ENCODE data around the gene ENTPD3.
A peak's percentile ranks its signal among the peaks of the same experiment; 100 is the strongest.

Gene ENTPD3, protein sequence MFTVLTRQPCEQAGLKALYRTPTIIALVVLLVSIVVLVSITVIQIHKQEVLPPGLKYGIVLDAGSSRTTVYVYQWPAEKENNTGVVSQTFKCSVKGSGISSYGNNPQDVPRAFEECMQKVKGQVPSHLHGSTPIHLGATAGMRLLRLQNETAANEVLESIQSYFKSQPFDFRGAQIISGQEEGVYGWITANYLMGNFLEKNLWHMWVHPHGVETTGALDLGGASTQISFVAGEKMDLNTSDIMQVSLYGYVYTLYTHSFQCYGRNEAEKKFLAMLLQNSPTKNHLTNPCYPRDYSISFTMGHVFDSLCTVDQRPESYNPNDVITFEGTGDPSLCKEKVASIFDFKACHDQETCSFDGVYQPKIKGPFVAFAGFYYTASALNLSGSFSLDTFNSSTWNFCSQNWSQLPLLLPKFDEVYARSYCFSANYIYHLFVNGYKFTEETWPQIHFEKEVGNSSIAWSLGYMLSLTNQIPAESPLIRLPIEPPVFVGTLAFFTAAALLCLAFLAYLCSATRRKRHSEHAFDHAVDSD

DNA sequence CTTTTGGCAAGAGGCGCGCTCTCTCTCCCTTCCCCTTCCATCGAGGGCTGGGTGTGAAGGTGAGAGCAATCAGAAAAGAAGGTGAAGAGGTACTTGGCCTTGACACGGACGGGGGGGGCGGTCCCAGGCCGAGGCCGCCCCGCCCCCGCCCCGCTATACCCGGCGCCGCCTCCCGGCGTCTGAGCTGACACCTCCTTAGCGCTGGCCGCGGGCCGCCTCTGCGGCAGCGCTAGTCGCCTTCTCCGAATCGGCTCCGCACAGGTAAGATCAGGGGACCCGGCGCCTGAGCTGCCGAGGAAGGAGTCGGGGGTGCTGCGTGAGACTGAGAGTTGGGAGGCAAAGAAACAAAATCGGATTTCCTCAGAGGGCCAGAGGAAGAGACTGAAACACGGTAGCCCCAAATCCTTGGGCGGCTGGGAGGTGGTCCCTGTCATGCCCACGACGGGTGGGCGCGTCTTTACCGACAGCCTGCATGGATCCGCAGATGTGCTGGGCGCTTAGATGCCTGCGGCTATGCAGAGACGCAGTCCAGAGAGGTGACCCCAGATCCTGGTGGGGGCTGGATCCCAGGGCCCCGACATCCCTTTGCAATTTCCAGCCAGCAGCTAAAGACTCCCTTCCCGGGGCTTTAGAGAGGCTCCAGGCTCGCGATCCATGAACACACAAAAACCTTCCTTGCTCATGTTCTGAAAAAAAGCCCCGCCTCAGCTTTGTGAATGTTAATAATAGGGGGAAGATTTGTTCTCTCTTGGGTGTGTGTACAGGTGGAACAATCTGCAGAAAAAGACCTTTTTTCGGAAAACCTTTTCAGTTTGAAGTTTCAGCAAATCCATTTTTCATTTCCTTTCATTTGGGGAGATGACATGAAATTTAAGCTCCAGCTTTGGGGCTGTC, at the start of gene ENTPD3:
TSS of gene ENTPD3 (plus strand) at position 184 of the 894 bp plus-strand sequence. CDS start 874 bp downstream, outside the sequence.
- peak; percentile 71 for DNase-seq

GRCh38 chr3:40339871-40340270, 47.1 kb upstream of the ENTPD3 start:
- no peak for DNase-seq

DNA sequence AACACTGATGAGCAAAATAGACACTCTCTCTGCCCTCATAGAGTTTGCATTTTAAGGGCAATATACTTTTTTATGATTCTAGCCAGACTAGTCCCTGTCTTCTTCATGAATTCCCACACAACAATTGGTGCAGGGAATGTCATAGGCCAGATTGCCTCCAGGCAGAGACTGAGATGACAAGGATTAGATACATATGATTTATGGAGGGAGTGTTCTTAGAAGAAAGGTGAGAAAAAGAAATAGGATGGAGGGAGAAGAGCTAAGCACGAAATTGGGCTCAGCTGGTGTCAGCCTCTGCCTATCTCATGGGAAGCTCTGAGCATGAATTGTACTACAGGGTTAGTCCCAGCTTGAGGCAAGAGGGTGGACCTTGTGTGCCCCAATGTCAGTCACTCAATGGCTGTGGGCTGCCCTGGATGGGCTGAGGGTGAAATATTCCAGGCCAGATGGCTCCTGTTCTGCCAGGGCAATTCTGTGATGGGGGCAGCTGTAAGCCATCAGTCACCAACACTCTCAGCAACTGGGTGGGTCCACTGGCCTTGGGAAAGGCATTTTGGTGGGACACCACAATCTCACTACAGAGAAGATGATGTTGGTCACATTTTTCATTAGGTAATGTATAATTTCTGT, 46.3 kb upstream of the ENTPD3 start:
- no peak for DNase-seq

GRCh38 chr3:40341671-40342070, 45.3 kb upstream of the ENTPD3 start:
- no peak for DNase-seq

- no peak for DNase-seq
Measured at GRCh38 chr3:40350529-40350928, 36.5 kb upstream of the ENTPD3 start.

DNA sequence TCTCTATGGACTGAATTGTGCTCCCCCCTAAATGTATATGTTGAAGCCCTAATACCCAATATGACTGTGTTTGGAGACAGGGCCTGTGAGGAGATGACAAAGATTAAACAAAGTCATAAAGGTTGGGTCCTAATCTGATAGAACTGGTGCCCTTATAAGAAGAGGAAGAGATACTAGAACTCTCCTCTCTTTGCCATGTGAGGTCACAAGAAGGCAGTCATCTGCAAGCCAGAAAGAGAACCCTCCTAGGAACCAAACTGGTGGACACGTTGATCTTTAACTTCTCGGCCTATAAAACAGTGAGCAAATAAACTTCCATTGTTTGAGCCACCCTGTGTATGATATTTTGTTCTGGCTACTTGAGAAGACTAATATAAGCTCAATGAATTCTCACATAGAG, 31.6 kb upstream of the ENTPD3 start:
- DNase-seq = no peak

DNA sequence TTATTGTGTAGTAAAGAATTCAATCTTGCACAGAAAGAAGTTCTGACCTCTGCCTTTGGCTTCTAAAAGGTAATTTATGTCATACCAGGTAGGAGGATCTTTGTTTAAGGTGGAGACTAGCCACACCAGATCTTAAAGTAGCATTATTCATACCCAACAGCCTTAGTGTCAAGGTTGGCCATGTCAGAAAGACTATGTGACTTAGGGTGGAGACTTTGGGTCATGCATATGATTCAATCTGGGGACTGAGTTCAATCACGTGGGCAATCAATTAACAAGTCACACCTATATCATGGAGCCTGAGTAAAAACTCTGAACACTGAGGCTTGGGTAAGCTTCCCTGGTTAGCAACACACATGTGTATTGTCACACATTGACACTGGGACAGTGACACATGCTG, 28.5 kb upstream of the ENTPD3 start:
- DNase-seq = no peak

- no peak for DNase-seq
Measured at GRCh38 chr3:40363674-40364073, 23.3 kb upstream of the ENTPD3 start.

- DNase-seq = no peak
Measured at GRCh38 chr3:40366203-40367162, 20.5 kb upstream of the ENTPD3 start.

GRCh38 chr3:40369716-40370115, 17.3 kb upstream of the ENTPD3 start:
- DNase-seq = no peak

DNA sequence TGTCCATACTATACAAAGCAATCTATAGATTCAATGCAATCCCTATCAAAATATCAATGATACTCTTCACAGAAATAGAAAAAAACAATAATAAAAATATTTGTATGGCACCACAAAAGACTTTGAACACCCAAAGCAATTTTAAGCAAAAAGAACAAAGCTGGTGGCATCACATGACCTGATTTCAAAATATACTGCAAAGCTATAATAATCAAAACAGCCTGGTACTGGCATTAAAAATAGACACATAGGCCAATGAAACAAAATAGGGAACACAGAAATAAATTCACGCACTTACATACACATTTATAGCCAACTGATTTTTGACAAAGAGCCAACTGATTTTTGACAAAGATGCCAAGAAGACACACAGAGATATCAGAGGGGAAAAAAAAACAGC, 9.2 kb upstream of the ENTPD3 start:
- DNase-seq = no peak

- no peak for DNase-seq
Measured at GRCh38 chr3:40379674-40380306, 7.2 kb upstream of the ENTPD3 start.

- no peak for DNase-seq
Measured at GRCh38 chr3:40381904-40382616, 4.9 kb upstream of the ENTPD3 start.

GRCh38 chr3:40382617-40382979, 4.4 kb upstream of the ENTPD3 start:
- DNase-seq = no peak

DNA sequence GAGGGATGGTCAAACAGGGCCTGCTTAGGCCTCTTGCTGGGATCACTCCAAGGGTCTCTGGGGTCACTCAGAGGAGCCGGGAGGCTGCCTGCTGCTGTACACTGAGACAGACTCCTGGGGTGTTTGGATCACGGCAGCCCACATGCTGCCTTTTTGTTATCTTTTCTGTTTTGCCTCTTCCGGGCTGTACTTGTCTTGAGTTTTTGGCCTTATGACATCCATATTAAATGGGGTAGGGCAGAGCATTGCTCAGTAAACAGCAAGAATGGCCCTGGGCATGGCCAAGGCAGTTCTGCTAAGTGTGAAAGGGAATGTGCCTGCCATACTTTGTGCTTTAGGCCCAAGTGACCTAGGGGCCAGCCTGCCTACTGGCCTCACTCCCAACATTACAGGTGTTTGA, 771 bp upstream of the ENTPD3 start:
- DNase-seq = no peak

DNA sequence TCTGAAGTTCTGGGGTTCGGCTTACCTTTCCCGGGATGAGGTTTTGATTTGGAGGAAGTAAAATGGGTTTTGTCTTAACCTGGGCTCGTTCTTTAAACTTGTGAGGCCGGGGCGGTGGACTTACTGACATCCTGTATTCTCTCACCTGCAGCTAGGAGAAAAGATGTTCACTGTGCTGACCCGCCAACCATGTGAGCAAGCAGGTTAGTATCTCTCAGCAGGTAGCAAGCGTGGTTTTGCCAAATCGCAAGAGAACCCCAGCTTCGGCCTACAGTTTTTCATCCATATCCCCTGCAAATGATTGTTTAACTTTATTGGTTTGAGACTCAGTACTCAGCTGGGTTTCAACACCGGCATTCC, 891 bp downstream of the ENTPD3 start:
- no peak for DNase-seq

GRCh38 chr3:40396406-40396805, 9.4 kb downstream of the ENTPD3 start:
- DNase-seq = no peak

DNA sequence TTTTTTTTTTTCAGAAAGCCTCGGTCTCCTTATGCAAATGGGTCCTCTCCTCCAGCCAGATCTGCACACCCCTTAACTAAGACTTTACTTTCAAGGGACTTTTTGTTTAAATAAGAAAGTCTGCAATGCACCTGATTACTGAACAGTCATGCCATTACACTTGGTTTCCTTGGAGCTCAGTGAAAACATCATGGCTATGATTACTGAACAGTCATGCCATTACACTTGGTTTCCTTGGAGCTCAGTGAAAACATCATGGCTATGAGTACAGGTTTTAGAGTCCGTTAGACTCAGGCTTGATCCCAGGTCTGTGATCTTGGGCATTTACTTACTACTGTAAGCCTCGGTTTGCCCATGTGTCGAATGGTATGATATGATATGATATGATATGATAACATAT, 10.1 kb downstream of the ENTPD3 start:
- no peak for DNase-seq

- DNase-seq = no peak
Measured at GRCh38 chr3:40397912-40398311, 10.9 kb downstream of the ENTPD3 start.

GRCh38 chr3:40398346-40398745, 11.4 kb downstream of the ENTPD3 start:
- DNase-seq = no peak

GRCh38 chr3:40404591-40405198, 17.7 kb downstream of the ENTPD3 start:
- DNase-seq = no peak

Data from activated CD8-positive, alpha-beta memory T cell treated with anti-CD3 and anti-CD28 coated beads for 24 hours (primary cell).